Stimulated activated CD4-positive, alpha-beta T cell treated with anti-CD3 and anti-CD28 coated beads, Interleukin-1b, Interleukin-23, amount 100 ng/mL, for 48 hours (primary cell): ENCODE results near the gene CNNM3.
"Not testable (repeated sequence)": the region's sequence is repeated elsewhere in the genome, so short reads cannot be mapped to it uniquely, and the experiment has no call there.

Experiments used
- DNase-seq: peaks from one replicate; pipeline ENCODE4 v3.0.0-alpha.2; 2020

Gene CNNM3

GRCh38 chr2:96799623-96799935 is 16.5 kb upstream of the CNNM3 start:
- no peak for DNase-seq

- DNase-seq: no peak
Measured at GRCh38 chr2:96800061-96801004, 15.7 kb upstream of the CNNM3 start.

- DNase-seq: peak; percentile 76
Measured at GRCh38 chr2:96801005-96801785, 14.9 kb upstream of the CNNM3 start.

- peak; percentile 57 for DNase-seq
Measured at GRCh38 chr2:96801786-96802595, 14.1 kb upstream of the CNNM3 start.

GRCh38 chr2:96802721-96803120 is 13.3 kb upstream of the CNNM3 start:
- DNase-seq: no peak

- DNase-seq: no peak
Measured at GRCh38 chr2:96804986-96805385, 11.1 kb upstream of the CNNM3 start.

- DNase-seq: not testable (repeated sequence)
Measured at GRCh38 chr2:96805946-96806345, 10.1 kb upstream of the CNNM3 start.

- DNase-seq: peak; percentile 14
Measured at GRCh38 chr2:96806468-96807126, 9.5 kb upstream of the CNNM3 start.

GRCh38 chr2:96807127-96807471 is 9.0 kb upstream of the CNNM3 start:
- DNase-seq: no peak

GRCh38 chr2:96808176-96808837 is 7.8 kb upstream of the CNNM3 start:
- no peak for DNase-seq

GRCh38 chr2:96809216-96809882 is 6.7 kb upstream of the CNNM3 start:
- no peak for DNase-seq

- no peak for DNase-seq
Measured at GRCh38 chr2:96809951-96810782, 5.9 kb upstream of the CNNM3 start.

GRCh38 chr2:96810783-96811192 is 5.3 kb upstream of the CNNM3 start:
- DNase-seq: no peak

GRCh38 chr2:96811917-96812316 is 4.2 kb upstream of the CNNM3 start:
- DNase-seq: no peak

GRCh38 chr2:96813656-96814055 is 2.4 kb upstream of the CNNM3 start:
- DNase-seq: no peak

GRCh38 chr2:96815326-96816126 is 542 bp upstream of the CNNM3 start:
- peak; percentile 14 for DNase-seq

GRCh38 chr2:96816836-96817702 is 1.0 kb downstream of the CNNM3 start:
- no peak for DNase-seq

- no peak for DNase-seq
Measured at GRCh38 chr2:96817882-96818281, 1.8 kb downstream of the CNNM3 start.
